ENCODE results near the gene CHRDL2.

The CHRDL2 gene

GRCh38 chr11:74748211-74749126, 17.2 kb upstream of the CHRDL2 start, which contains the start of gene RNF169:
RNF169 (plus strand) TSS chr11:74748849; CDS start chr11:74748881, 32 bp downstream.
- DNase-seq: peak; percentile 96

GRCh38 chr11:74746868-74747267, 15.6 kb upstream of the CHRDL2 start:
- DNase-seq: no peak

GRCh38 chr11:74744277-74744676, 13.1 kb upstream of the CHRDL2 start:
- DNase-seq: no peak

- no peak for DNase-seq
Measured at GRCh38 chr11:74743640-74744039, 12.4 kb upstream of the CHRDL2 start.

- no peak for DNase-seq
Measured at GRCh38 chr11:74742070-74742469, 10.8 kb upstream of the CHRDL2 start.

- DNase-seq: peak; percentile 65
Measured at GRCh38 chr11:74739546-74740270, 8.5 kb upstream of the CHRDL2 start.

- no peak for DNase-seq
Measured at GRCh38 chr11:74736031-74736430, 4.8 kb upstream of the CHRDL2 start.

- no peak for DNase-seq
Measured at GRCh38 chr11:74735365-74735928, 4.2 kb upstream of the CHRDL2 start.

- no peak for DNase-seq
Measured at GRCh38 chr11:74734559-74734925, 3.3 kb upstream of the CHRDL2 start.

- no peak for DNase-seq
Measured at GRCh38 chr11:74730571-74731260, 510 bp downstream of the CHRDL2 start.

GRCh38 chr11:74729397-74729796, 1.8 kb downstream of the CHRDL2 start:
- no peak for DNase-seq

- DNase-seq: peak; percentile 57
Measured at GRCh38 chr11:74726547-74727182, 4.6 kb downstream of the CHRDL2 start.

GRCh38 chr11:74725701-74726100, 5.5 kb downstream of the CHRDL2 start:
- no peak for DNase-seq

- no peak for DNase-seq
Measured at GRCh38 chr11:74723511-74723910, 7.7 kb downstream of the CHRDL2 start.

GRCh38 chr11:74721479-74721835, 9.8 kb downstream of the CHRDL2 start:
- no peak for DNase-seq

- DNase-seq: no peak
Measured at GRCh38 chr11:74720596-74721478, 10.4 kb downstream of the CHRDL2 start.

- no peak for DNase-seq
Measured at GRCh38 chr11:74719011-74719410, 12.2 kb downstream of the CHRDL2 start.

GRCh38 chr11:74717221-74717969, 13.8 kb downstream of the CHRDL2 start:
- DNase-seq: no peak

GRCh38 chr11:74714904-74715303, 16.3 kb downstream of the CHRDL2 start:
- no peak for DNase-seq

- no peak for DNase-seq
Measured at GRCh38 chr11:74713686-74714085, 17.5 kb downstream of the CHRDL2 start.
